A549 (cell line): ENCODE data around the gene LIPI. TPM values are rescaled to one million over a fixed set of nuclear protein-coding genes. Genes with fewer than 3 reads are reported as not detected.

ENCODE experiments used
- ATAC-seq, 2 experiments: fragments of 200-7000 bp in 1 of 2; fragments of >200 bp in 1 of 2; cut with Nextera tagmentation in 1 of 2; cut with Tn5 transposase in 1 of 2; 3 replicates each; pipeline versions ENCODE4 v1.8.0 to v1.9.1; 2018 to 2020; ENCODE audit warnings: mild to moderate bottlenecking in 1 of 2, moderate library complexity in 1 of 2
- CTCF ChIA-PET: fragments of 300-600 bp; sonication (Branson Sonifier 250); formaldehyde crosslinking; extraction: SDS; loops from one replicate; lab custom pipeline; 2021; ENCODE audit warnings: antibody characterized with exemption, inconsistent platforms; lab: Yijun Ruan, JAX
- POLR2A ChIA-PET: fragments of 350-600 bp; formaldehyde crosslinking; extraction: SDS; loops from one replicate; lab custom pipeline; 2021; ENCODE audit warnings: antibody characterized with exemption, inconsistent platforms; lab: Yijun Ruan, JAX
- DNase-seq, 2 experiments: peaks; one replicate each; pipeline versions ENCODE4 v3.0.0 to v3.0.0-alpha.2; 2011 to 2016; ENCODE audit warnings: low read depth in 1 of 2, low spot score in 1 of 2
- FAIRE-seq: peaks from 2 replicates; lab custom pipeline; 2011; peaks lifted over from hg19 to GRCh38; lab: Jason Lieb, UNC
- H3K27ac ChIP-seq, 2 experiments: fragments of >200 bp; sonication (Bioruptor Twin); formaldehyde crosslinking; 3 replicates each; pipeline ENCODE4 v1.5.1; 2016 to 2017
- H3K4me1 ChIP-seq: fragments of >200 bp; sonication (Bioruptor Twin); formaldehyde crosslinking; 3 replicates; pipeline ENCODE4 v1.6.1; 2016
- H3K4me2 ChIP-seq: fragments of >200 bp; sonication (Bioruptor Twin); formaldehyde crosslinking; 3 replicates; pipeline ENCODE4 v1.6.1; 2016
- H3K4me3 ChIP-seq: fragments of >200 bp; sonication (Bioruptor Twin); formaldehyde crosslinking; 3 replicates; pipeline ENCODE4 v1.5.1; 2016
- H3K9me3 ChIP-seq: fragments of >200 bp; sonication (Bioruptor Twin); formaldehyde crosslinking; 3 replicates; pipeline ENCODE4 v1.6.1; 2016
- BHLHE40 ChIP-seq: IDR thresholded peaks from 2 replicates; pipeline ENCODE4 v1.6.1; 2012; ENCODE audit warnings: low read depth, low read length, inconsistent platforms
- CBX2 ChIP-seq: fragments of 200-600 bp; sonication (generic); IDR thresholded peaks from 2 replicates; pipeline ENCODE4 v1.6.1; 2016; ENCODE audit warnings: low read depth, mild to moderate bottlenecking, borderline replicate concordance
- CBX8 ChIP-seq: fragments of 200-600 bp; sonication (generic); IDR thresholded peaks from 2 replicates; pipeline ENCODE4 v1.6.1; 2016
- CHD4 ChIP-seq: fragments of 200-600 bp; sonication (generic); IDR thresholded peaks from 2 replicates; pipeline ENCODE4 v1.6.1; 2016; ENCODE audit warnings: antibody characterized with exemption, mild to moderate bottlenecking, borderline replicate concordance
- EHF ChIP-seq: fragments of 250-450 bp; sonication (Bioruptor Pico); IDR thresholded peaks from 2 replicates; pipeline ENCODE4 v1.5.0; 2020; ENCODE audit warnings: mild to moderate bottlenecking
- EP300 ChIP-seq, 2 experiments: fragments of >200 bp; sonication (Bioruptor Twin); formaldehyde crosslinking; IDR thresholded peaks; 2 replicates in 1 of 2; 3 replicates in 1 of 2; pipeline ENCODE4 v1.6.1; 2016 to 2017
- FOSB ChIP-seq: fragments of 250-450 bp; sonication (Bioruptor Pico); IDR thresholded peaks from 2 replicates; pipeline ENCODE4 v1.5.0; 2020; ENCODE audit warnings: mild to moderate bottlenecking, moderate library complexity
- FOXS1 ChIP-seq: fragments of 250-450 bp; sonication (Bioruptor Pico); IDR thresholded peaks from 2 replicates; pipeline ENCODE4 v1.5.0; 2020; ENCODE audit warnings: mild to moderate bottlenecking, moderate library complexity
- GATA3 ChIP-seq: IDR thresholded peaks from 2 replicates; pipeline ENCODE4 v1.6.1; 2012; ENCODE audit warnings: borderline replicate concordance
- HOXB13 ChIP-seq: fragments of 250-450 bp; sonication (Bioruptor Pico); IDR thresholded peaks from 2 replicates; pipeline ENCODE4 v1.5.0; 2020; ENCODE audit warnings: low read depth, mild to moderate bottlenecking, moderate library complexity
- MYC ChIP-seq: IDR thresholded peaks from 2 replicates; pipeline ENCODE4 v1.6.1; 2012; ENCODE audit warnings: mild to moderate bottlenecking, inconsistent platforms, low read length, improper control_type of control experiment, borderline replicate concordance
- NFE2L2 ChIP-seq: fragments of 150-350 bp; conservative IDR thresholded peaks from 2 replicates; pipeline ENCODE4 v1.6.1; 2014; ENCODE audit warnings: low read length
- NPAS2 ChIP-seq: fragments of 250-450 bp; sonication (Bioruptor Pico); IDR thresholded peaks from 2 replicates; pipeline ENCODE4 v1.8.0; 2022; ENCODE audit warnings: mild to moderate bottlenecking, moderate library complexity, borderline replicate concordance
- RAD21 ChIP-seq, 2 experiments: fragments of >200 bp in 1 of 2; sonication (Bioruptor Twin) in 1 of 2; formaldehyde crosslinking in 1 of 2; IDR thresholded peaks in 1 of 2; conservative IDR thresholded peaks in 1 of 2; 2 replicates in 1 of 2; 3 replicates in 1 of 2; pipeline ENCODE4 v1.6.1; 2012 to 2018; ENCODE audit warnings: inconsistent platforms in 1 of 2
- RNF2 ChIP-seq: fragments of 200-600 bp; sonication (generic); IDR thresholded peaks from 2 replicates; pipeline ENCODE4 v1.6.1; 2016; ENCODE audit warnings: low read depth, mild to moderate bottlenecking, antibody characterized with exemption, moderate library complexity, borderline replicate concordance
- SMC3 ChIP-seq: fragments of >200 bp; sonication (Bioruptor Twin); formaldehyde crosslinking; IDR thresholded peaks from 3 replicates; pipeline ENCODE4 v1.6.1; 2018; ENCODE audit warnings: inconsistent platforms
- ZC3H11A ChIP-seq: fragments of 450-650 bp; IDR thresholded peaks from 2 replicates; pipeline ENCODE4 v1.6.1; 2014; ENCODE audit warnings: antibody characterized with exemption, mild to moderate bottlenecking
- ZNF302 ChIP-seq: fragments of 250-450 bp; sonication (Bioruptor Pico); IDR thresholded peaks from 2 replicates; pipeline ENCODE4 v1.9.0; 2021; ENCODE audit warnings: inconsistent platforms, mild to moderate bottlenecking, moderate library complexity
- WGBS: methylation state at CpG from one replicate; pipeline ENCODE4 v1.1.6; 2017; ENCODE audit errors: missing lambda C conversion rate; 5-methylcytosine and 5-hydroxymethylcytosine counted together
- polyA plus RNA-seq, 4 experiments: library from polyadenylated mRNA; depleted of rRNA in 3 of 4; stranded (reverse); fragments of >200 nt; fragmentation: RNase III in 1 of 4; extraction: RNeasy Plus Mini Kit Qiagen cat#74134 plus additional on column Dnase treatment in 1 of 4; gene quantifications; 2 replicates in 3 of 4; 3 replicates in 1 of 4; pipeline ENCODE4 v1.2.3, GENCODE V29; 2011 to 2017
- TF ChIP-seq, protein P1 (sequence below): IDR thresholded peaks from 2 replicates; pipeline ENCODE4 v1.6.1; 2012
- TF ChIP-seq, protein P2 (sequence below): fragments of 250-450 bp; sonication (Bioruptor Pico); IDR thresholded peaks from 2 replicates; pipeline ENCODE4 v1.5.0; 2021; ENCODE audit warnings: mild to moderate bottlenecking, moderate library complexity, borderline replicate concordance
- TF ChIP-seq, protein P3 (sequence below): fragments of >200 bp; sonication (Bioruptor Twin); formaldehyde crosslinking; IDR thresholded peaks from 3 replicates; pipeline ENCODE4 v1.6.1; 2016
- TF ChIP-seq, protein P4 (sequence below): fragments of 250-450 bp; sonication (Bioruptor Pico); IDR thresholded peaks from 2 replicates; pipeline ENCODE4 v1.5.0; 2020; ENCODE audit warnings: low read depth, mild to moderate bottlenecking, moderate library complexity
- TF ChIP-seq, protein P5 (sequence below): fragments of >200 bp; sonication (Bioruptor Twin); formaldehyde crosslinking; IDR thresholded peaks from 3 replicates; pipeline ENCODE4 v1.5.1; 2016
- TF ChIP-seq, protein P6 (sequence below): fragments of 150-350 bp; IDR thresholded peaks from 2 replicates; pipeline ENCODE4 v1.6.1; 2014; ENCODE audit warnings: low read depth, mild to moderate bottlenecking, low read length

LIPI gene
- polyA plus RNA-seq, 2 of the 4 experiments (the other 2 are of a cell fraction): not detected

DNA sequence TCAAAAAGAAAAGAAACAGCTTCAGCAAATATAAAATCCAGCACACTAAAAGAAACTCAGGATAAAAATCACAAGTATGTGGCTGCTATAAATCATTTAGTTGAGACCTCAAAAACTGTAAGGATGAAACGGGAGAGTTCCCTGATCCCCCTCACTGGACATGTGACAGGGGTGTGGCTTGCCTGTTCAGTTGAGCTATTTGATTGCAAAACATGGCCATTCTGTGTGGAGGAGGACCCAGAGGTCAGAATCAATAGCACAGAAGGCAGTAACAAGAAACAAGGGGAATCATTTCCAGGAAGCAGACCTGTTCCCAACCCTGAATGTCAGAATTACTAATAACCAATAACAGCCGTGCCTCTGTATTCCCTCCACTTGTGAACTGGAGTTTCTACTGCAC is 33.1 kb upstream of the LIPI start:
- H3K9me3 ChIP-seq: no peaks in the 10 kb centered on the region
- H3K27ac ChIP-seq: no peak overlapping the region
- ChIA-PET CTCF (interaction anchor here (1.3 kb wide), 1 partner anchor 9 kb away, joined by 3 read pairs; no protein-coding TSS in a partner anchor), POLR2A (no interaction called here)
- DNase-seq: no peak
- TF ChIP-seq, protein P1, sequence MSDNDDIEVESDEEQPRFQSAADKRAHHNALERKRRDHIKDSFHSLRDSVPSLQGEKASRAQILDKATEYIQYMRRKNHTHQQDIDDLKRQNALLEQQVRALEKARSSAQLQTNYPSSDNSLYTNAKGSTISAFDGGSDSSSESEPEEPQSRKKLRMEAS: no peak
- ATAC-seq: no peak
- WGBS: 0% methylated on average over 2 of the region's 2 CpGs
- no peak for FAIRE-seq
- no peaks in the 10 kb centered on the region for H3K4me1 ChIP-seq
- H3K4me3 ChIP-seq: no peak overlapping the region
- H3K4me2 ChIP-seq: no peak overlapping the region

DNA sequence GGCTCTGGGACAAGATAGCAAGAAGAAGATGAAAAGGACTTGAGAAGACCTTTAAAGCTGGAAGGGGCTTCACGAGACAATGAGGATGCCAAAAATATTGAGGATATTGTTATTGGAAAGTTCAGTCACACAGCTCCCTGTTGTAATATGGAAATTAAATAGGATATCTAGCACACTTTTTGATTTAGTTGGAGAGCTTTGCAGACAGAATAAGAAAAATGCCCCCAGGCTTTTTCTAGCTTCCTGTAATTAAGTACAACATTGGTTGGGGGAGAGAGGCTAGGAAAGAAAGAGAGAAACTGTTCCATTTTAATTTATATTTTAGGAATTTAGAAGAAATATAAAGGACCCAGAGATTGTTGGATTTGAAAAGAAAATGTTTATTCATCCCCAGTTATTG is 32.7 kb upstream of the LIPI start:
- POLR2A ChIA-PET: no interaction called here
- no peak overlapping the region for H3K4me2 ChIP-seq
- FAIRE-seq (no peak), ATAC-seq (no peak), DNase-seq (no peak)
- H3K4me3 ChIP-seq: no peak overlapping the region
- CTCF ChIA-PET: interaction anchor here (1.3 kb wide), 1 partner anchor 10 kb away, joined by 3 read pairs; no protein-coding TSS in a partner anchor
- H3K9me3 ChIP-seq: no peaks in the 10 kb centered on the region
- H3K27ac ChIP-seq: no peak overlapping the region
- TF ChIP-seq ZC3H11A: no peak
- H3K4me1 ChIP-seq: no peaks in the 10 kb centered on the region
- 13% methylated on average over 1 of the region's 1 CpG for WGBS

DNA sequence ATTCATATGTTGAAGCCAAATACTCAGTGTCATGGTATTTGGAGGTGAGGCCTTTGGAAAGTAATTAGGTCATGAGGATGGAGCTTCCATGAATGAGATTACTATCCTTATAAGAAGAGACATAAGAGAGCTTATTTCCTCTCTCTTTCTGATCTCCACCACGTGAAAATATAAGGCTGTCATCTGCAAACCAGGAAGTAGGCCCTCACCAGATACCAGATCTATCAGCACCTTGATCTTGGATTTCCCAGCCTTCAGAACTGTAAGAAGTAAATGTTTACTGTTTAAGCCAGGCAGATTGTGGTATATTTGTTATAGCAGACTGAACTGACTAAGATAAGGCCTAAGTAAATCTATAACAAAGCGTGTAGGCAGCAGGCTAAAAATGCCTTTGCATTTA is 30.5 kb upstream of the LIPI start:
- no peaks in the 10 kb centered on the region for H3K9me3 ChIP-seq
- H3K4me2 ChIP-seq: no peak overlapping the region
- DNase-seq (no peak), ATAC-seq (no peak), FAIRE-seq (no peak)
- whole genome bisulfite sequencing: 21% methylated on average over 2 of the region's 2 CpGs
- no peak overlapping the region for H3K27ac ChIP-seq
- POLR2A ChIA-PET: no interaction called here
- H3K4me1 ChIP-seq: no peaks in the 10 kb centered on the region
- CTCF ChIA-PET: interaction anchor here (1.2 to 1.8 kb wide), 2 partner anchors 12 to 18 kb away, joined by 3 to 4 read pairs; no protein-coding TSS in a partner anchor
- no peak overlapping the region for H3K4me3 ChIP-seq
- TF ChIP-seq, protein P2, sequence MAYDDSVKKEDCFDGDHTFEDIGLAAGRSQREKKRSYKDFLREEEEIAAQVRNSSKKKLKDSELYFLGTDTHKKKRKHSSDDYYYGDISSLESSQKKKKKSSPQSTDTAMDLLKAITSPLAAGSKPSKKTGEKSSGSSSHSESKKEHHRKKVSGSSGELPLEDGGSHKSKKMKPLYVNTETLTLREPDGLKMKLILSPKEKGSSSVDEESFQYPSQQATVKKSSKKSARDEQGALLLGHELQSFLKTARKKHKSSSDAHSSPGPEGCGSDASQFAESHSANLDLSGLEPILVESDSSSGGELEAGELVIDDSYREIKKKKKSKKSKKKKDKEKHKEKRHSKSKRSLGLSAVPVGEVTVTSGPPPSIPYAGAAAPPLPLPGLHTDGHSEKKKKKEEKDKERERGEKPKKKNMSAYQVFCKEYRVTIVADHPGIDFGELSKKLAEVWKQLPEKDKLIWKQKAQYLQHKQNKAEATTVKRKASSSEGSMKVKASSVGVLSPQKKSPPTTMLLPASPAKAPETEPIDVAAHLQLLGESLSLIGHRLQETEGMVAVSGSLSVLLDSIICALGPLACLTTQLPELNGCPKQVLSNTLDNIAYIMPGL (CRISPR knock-in tag): no peak
- TF ChIP-seq RNF2 (no peak), EHF (CRISPR knock-in tag) (no peak), CHD4 (no peak), GATA3 (no peak), RAD21 (conservative IDR thresholded peaks at IDR 0.05 in 1 of 2, IDR thresholded peaks at IDR 0.05 in 1 of 2) (no peak), HOXB13 (CRISPR knock-in tag) (no peak)

DNA sequence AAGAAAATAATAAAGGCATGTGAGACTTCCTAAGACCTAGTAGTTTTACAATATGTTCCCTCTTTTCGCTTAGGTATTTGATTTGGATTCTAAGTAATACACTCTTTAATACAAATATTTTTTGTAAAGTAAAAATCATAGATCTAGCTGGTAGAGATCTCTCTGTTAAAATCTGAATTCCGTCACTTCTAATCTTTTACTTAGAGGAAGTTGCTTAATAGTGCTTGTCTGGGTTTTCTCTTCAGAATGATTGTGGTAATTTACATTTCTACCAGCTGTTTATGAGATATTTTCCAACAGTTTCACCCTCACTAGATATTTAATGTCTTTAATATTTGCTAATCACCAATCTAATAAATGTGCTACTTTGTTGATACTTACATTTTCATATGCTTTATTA is 28.5 kb upstream of the LIPI start:
- no peak overlapping the region for H3K4me3 ChIP-seq
- FAIRE-seq (no peak), DNase-seq (no peak), ATAC-seq (no peak)
- CTCF ChIA-PET: no interaction called here
- no peaks in the 10 kb centered on the region for H3K4me1 ChIP-seq
- H3K9me3 ChIP-seq: no peaks in the 10 kb centered on the region
- no peak overlapping the region for H3K27ac ChIP-seq
- POLR2A ChIA-PET: no interaction called here
- no peak overlapping the region for H3K4me2 ChIP-seq
- WGBS: 58% methylated on average over 2 of the region's 2 CpGs
- TF ChIP-seq, protein P3, sequence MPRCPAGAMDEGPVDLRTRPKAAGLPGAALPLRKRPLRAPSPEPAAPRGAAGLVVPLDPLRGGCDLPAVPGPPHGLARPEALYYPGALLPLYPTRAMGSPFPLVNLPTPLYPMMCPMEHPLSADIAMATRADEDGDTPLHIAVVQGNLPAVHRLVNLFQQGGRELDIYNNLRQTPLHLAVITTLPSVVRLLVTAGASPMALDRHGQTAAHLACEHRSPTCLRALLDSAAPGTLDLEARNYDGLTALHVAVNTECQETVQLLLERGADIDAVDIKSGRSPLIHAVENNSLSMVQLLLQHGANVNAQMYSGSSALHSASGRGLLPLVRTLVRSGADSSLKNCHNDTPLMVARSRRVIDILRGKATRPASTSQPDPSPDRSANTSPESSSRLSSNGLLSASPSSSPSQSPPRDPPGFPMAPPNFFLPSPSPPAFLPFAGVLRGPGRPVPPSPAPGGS: no peak
- TF ChIP-seq, protein P4, sequence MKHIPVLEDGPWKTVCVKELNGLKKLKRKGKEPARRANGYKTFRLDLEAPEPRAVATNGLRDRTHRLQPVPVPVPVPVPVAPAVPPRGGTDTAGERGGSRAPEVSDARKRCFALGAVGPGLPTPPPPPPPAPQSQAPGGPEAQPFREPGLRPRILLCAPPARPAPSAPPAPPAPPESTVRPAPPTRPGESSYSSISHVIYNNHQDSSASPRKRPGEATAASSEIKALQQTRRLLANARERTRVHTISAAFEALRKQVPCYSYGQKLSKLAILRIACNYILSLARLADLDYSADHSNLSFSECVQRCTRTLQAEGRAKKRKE: no peak
- TF ChIP-seq HOXB13 (CRISPR knock-in tag) (no peak), BHLHE40 (no peak), EP300 (IDR thresholded peaks at IDR 0.05) (no peak), MYC (no peak), CBX8 (no peak), CBX2 (no peak), NPAS2 (CRISPR knock-in tag) (no peak), NFE2L2 (no peak), FOXS1 (CRISPR knock-in tag) (no peak), EHF (CRISPR knock-in tag) (no peak), SMC3 (no peak), RAD21 (conservative IDR thresholded peaks at IDR 0.05 in 1 of 2, IDR thresholded peaks at IDR 0.05 in 1 of 2) (no peak), ZNF302 (CRISPR knock-in tag) (no peak), FOSB (CRISPR knock-in tag) (no peak)
- TF ChIP-seq, protein P5, sequence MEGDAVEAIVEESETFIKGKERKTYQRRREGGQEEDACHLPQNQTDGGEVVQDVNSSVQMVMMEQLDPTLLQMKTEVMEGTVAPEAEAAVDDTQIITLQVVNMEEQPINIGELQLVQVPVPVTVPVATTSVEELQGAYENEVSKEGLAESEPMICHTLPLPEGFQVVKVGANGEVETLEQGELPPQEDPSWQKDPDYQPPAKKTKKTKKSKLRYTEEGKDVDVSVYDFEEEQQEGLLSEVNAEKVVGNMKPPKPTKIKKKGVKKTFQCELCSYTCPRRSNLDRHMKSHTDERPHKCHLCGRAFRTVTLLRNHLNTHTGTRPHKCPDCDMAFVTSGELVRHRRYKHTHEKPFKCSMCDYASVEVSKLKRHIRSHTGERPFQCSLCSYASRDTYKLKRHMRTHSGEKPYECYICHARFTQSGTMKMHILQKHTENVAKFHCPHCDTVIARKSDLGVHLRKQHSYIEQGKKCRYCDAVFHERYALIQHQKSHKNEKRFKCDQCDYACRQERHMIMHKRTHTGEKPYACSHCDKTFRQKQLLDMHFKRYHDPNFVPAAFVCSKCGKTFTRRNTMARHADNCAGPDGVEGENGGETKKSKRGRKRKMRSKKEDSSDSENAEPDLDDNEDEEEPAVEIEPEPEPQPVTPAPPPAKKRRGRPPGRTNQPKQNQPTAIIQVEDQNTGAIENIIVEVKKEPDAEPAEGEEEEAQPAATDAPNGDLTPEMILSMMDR: no peak
- TF ChIP-seq, protein P6, sequence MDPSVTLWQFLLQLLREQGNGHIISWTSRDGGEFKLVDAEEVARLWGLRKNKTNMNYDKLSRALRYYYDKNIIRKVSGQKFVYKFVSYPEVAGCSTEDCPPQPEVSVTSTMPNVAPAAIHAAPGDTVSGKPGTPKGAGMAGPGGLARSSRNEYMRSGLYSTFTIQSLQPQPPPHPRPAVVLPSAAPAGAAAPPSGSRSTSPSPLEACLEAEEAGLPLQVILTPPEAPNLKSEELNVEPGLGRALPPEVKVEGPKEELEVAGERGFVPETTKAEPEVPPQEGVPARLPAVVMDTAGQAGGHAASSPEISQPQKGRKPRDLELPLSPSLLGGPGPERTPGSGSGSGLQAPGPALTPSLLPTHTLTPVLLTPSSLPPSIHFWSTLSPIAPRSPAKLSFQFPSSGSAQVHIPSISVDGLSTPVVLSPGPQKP: no peak
